Mononuclear cell (primary cell): ENCODE measurements around the gene PSMC3IP. TPM values are rescaled to one million over a fixed set of nuclear protein-coding genes. Genes with fewer than 3 reads are reported as not detected.

Source experiments
- H3K27me3 ChIP-seq: 2 replicates; pipeline ENCODE4 v1.6.0; 2011; ENCODE audit warnings: low read length, control low read depth; ENCODE audit not compliant: insufficient read depth
- H3K4me1 ChIP-seq: 2 replicates; pipeline ENCODE4 v1.5.1; 2011; ENCODE audit warnings: mild to moderate bottlenecking, low read length, control low read depth; ENCODE audit not compliant: insufficient read depth
- H3K4me3 ChIP-seq: 2 replicates; pipeline ENCODE4 v1.5.1; 2011; ENCODE audit warnings: mild to moderate bottlenecking, low read length, moderate library complexity
- H3K9me3 ChIP-seq: 2 replicates; pipeline ENCODE4 v1.5.1; 2011; ENCODE audit warnings: low read depth, mild to moderate bottlenecking, control low read depth, low read length
- total RNA-seq: library from RNA; depleted of rRNA; stranded (reverse); fragments of >200 nt; gene quantifications from one replicate; pipeline ENCODE4 v1.2.3, GENCODE V29; 2012

PSMC3IP gene
- total RNA-seq, 1 donor: 1.4 TPM

GRCh38 chr17:42571435-42572225, 5.9 kb downstream of the PSMC3IP start:
- Histone ChIP-seq H3K4me1 (peaks cover 32% of the 10 kb centered on the region), H3K27me3 (no peaks in the 10 kb centered on the region), H3K4me3 (no peak overlapping the region), H3K9me3 (no peaks in the 10 kb centered on the region)

- H3K27me3 ChIP-seq: no peaks in the 10 kb centered on the region
- no peak overlapping the region for H3K4me3 ChIP-seq
- H3K4me1 ChIP-seq: peaks cover 45% of the 10 kb centered on the region
- H3K9me3 ChIP-seq: no peaks in the 10 kb centered on the region
Measured at GRCh38 chr17:42568341-42569111, 9.0 kb downstream of the PSMC3IP start.

DNA sequence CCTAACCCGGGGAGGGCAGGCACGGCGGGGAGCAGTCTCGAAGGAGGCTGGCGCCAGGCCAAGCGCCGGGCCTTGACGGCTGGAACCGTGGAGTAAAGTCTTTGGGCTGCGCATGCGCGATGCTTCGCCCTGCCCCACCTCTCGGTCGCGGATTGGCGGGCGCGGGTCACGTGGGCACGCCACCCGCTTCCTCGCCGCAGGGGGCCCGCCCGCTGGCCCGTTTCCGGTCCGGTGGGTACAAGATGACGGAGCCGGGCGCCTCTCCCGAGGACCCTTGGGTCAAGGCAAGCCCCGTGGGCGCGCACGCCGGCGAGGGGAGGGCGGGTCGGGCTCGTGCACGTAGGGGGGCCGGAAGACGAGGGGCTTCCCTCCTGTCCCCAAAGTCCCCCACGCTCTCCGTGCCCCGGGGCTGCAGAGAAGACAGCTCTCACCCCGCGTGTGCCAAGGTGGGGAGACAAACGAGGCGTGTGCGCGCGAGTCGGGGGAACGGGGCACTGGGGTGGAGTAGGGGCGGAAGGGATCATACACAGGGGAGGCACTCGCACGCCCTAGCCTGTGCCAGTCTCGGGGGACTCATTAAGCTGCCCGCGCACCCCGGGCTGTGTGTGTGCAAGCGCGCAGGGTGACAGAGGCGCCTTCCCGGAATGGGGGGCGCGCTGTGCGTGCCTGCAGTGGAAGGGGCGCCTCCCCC, 10.5 kb downstream of the PSMC3IP start, which contains the start of gene MLX:
Gene MLX, plus strand, starts transcription at position 218 of the 691 bp plus-strand sequence. Its CDS starts 25 bp downstream, at position 243.
- H3K4me3 ChIP-seq: peak within 1 kb of the TSS; percentile 83
- no peaks in the 10 kb centered on the region for H3K27me3 ChIP-seq
- H3K4me1 ChIP-seq: peaks cover 54% of the 10 kb centered on the region
- no peaks in the 10 kb centered on the region for H3K9me3 ChIP-seq

DNA sequence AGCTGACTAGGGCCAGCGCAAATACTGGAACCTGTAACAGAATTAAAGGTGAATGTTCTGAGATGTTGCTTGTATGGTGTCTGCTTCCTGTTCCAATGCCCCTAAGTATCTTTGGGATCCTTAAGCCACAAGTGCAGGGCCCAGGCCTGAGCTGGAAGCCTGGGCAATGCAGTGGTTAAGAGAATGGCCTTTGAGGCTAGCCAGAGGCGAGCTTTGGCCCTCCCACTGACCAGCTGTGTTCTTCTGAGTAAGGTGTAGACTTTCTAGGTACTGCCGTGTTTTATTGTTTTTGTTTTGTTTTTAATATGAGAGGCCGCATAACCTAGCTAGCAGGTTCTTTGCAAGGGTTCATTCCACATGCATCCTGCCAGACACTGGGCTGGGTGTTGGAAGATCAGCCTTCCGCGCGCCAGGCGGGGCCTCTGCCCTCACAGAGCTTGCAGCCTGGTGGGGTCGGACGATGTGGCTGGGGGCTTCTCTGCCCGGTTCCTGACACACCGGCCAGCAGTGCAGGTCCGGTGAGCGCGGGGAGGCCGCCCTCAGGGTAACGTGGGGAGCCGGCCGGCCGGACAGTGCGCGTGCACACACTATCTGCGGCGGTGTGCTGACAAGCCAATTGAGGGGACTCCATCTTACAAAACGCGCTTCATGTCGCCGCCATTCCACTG, 11.2 kb downstream of the PSMC3IP start:
- H3K4me3 ChIP-seq: peak overlapping the region; percentile 83
- peaks cover 59% of the 10 kb centered on the region for H3K4me1 ChIP-seq
- no peaks in the 10 kb centered on the region for H3K27me3 ChIP-seq
- no peaks in the 10 kb centered on the region for H3K9me3 ChIP-seq

GRCh38 chr17:42565523-42566214, 11.9 kb downstream of the PSMC3IP start:
- Histone ChIP-seq H3K4me3 (no peak overlapping the region), H3K27me3 (no peaks in the 10 kb centered on the region), H3K9me3 (no peaks in the 10 kb centered on the region), H3K4me1 (peaks cover 60% of the 10 kb centered on the region)

GRCh38 chr17:42564815-42565522, 12.6 kb downstream of the PSMC3IP start:
- Histone ChIP-seq H3K4me1 (peaks cover 60% of the 10 kb centered on the region), H3K27me3 (no peaks in the 10 kb centered on the region), H3K4me3 (no peak overlapping the region), H3K9me3 (no peaks in the 10 kb centered on the region)

DNA sequence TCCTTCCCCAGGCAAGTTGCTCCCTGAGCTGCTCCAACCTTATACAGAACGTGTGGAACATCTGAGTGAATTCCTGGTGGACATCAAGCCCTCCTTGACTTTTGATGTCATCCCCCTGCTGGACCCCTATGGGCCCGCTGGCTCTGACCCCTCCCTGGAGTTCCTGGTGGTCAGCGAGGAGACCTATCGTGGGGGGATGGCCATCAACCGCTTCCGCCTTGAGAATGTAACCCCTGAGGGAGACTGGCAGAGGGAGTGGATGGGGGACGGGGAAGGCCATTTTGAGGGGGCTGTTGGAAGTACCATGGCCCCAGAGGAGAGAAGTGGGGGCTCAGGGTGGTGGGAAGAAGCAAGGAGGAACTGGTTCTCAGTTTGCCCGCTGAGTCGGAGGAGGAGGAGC, 13.6 kb downstream of the PSMC3IP start:
- no peak overlapping the region for H3K4me3 ChIP-seq
- H3K4me1 ChIP-seq: peaks cover 52% of the 10 kb centered on the region
- H3K9me3 ChIP-seq: no peaks in the 10 kb centered on the region
- H3K27me3 ChIP-seq: no peaks in the 10 kb centered on the region

DNA sequence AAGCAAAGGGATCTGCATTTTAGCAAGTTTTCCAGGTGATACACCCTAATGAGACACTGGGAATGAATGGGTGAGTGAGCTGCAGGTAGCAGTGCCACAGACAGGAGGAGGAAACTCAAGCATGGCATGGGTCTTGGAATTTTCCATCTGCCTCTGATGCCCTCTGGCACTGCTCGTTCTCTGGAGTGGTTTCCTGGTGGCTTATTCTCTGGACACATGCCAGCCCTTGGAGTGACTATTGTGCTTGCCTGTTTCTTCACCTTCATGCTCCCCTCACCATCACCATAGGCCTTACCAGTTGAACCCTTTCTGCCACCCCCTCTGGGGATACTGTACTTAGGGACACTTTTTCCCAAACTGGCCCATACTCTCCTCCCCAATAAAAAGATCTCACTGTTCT, 14.0 kb downstream of the PSMC3IP start:
- Histone ChIP-seq H3K9me3 (no peaks in the 10 kb centered on the region), H3K27me3 (no peaks in the 10 kb centered on the region), H3K4me3 (no peak overlapping the region), H3K4me1 (peaks cover 48% of the 10 kb centered on the region)

DNA sequence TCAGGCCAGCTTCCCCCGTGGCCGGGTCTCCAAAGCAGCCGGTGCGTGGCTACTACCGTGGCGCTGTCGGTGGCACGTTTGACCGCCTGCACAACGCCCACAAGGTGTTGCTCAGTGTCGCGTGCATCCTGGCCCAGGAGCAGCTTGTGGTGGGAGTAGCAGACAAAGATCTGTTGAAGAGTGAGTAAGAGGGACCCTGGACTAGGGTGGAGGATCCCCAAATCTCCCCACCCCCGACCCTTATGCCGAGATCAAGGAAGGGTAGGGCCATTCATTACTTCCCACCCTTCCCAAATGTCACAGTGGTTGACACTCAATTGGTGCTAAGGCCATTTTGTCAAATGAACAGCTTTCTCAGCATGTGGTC, 14.4 kb downstream of the PSMC3IP start:
- Histone ChIP-seq H3K9me3 (no peaks in the 10 kb centered on the region), H3K4me1 (peaks cover 44% of the 10 kb centered on the region), H3K4me3 (peak overlapping the region; percentile 60), H3K27me3 (no peaks in the 10 kb centered on the region)

DNA sequence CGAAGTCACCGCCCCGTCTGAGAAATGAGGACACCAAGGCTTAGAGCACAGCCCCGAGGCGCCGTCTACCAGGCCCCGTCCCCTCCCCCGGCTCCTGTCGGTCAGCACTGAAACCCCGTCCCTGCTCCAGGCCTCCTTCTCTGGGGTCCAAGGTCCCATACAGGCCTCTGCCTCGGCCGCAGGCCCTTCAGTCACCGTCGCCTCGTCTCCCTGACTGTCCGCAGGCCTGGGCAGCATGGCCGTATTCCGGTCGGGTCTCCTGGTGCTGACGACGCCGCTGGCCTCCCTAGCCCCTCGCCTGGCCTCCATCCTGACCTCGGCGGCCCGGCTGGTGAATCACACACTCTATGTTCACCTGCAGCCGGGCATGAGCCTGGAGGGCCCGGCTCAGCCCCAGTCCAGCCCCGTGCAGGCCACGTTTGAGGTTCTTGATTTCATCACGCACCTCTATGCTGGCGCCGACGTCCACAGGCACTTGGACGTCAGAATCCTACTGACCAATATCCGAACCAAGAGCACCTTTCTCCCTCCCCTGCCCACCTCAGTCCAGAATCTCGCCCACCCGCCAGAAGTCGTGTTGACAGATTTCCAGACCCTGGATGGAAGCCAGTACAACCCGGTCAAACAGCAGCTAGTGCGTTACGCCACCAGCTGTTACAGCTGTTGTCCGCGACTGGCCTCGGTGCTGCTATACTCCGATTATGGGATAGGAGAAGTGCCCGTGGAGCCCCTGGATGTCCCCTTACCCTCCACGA, 15.0 kb downstream of the PSMC3IP start:
- H3K4me1 ChIP-seq: peaks cover 38% of the 10 kb centered on the region
- no peaks in the 10 kb centered on the region for H3K9me3 ChIP-seq
- H3K27me3 ChIP-seq: no peaks in the 10 kb centered on the region
- H3K4me3 ChIP-seq: peak overlapping the region; percentile 60

DNA sequence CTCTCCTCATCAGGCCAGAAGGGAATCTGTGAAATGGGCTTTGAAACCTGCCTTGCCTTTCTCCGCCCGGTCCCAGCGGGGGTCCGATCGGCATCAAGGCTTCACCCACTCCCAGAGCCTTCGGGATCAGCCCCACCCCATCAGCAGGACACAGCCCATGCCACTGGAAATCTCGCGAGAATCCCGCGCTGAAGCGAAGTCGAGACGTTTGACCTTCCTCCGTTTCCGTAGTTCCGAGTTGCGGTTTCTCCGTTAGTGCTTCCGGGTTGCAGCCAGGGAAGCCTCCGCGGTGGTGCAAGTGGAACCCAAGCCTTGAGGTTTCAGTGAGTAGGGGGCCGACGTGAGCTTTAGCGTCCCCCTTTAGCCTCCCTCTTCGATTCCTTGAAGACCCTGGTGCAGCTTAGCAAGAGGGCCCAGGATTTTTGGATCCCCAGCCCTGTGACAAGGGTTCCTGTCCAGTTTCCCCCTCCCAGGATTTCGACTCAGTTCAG, 15.6 kb downstream of the PSMC3IP start, which contains the start of gene COASY:
Gene COASY, plus strand, starts transcription at position 252 of the 491 bp plus-strand sequence. CDS start 475 bp downstream, outside the sequence.
- Histone ChIP-seq H3K4me1 (peaks cover 36% of the 10 kb centered on the region), H3K4me3 (peak within 1 kb of the TSS; percentile 60)

GRCh38 chr17:42560246-42560645, 17.3 kb downstream of the PSMC3IP start:
- H3K9me3 ChIP-seq: no peaks in the 10 kb centered on the region
- H3K27me3 ChIP-seq: no peaks in the 10 kb centered on the region
- peaks cover 31% of the 10 kb centered on the region for H3K4me1 ChIP-seq
- no peak overlapping the region for H3K4me3 ChIP-seq

More for the DNA sequence above, 15.6 kb downstream of the PSMC3IP start, which contains the start of gene COASY:
- no peaks in the 10 kb centered on the region for H3K27me3 ChIP-seq
- no peaks in the 10 kb centered on the region for H3K9me3 ChIP-seq

GRCh38 chr17:42559075-42559474, 18.5 kb downstream of the PSMC3IP start:
- H3K9me3 ChIP-seq: no peaks in the 10 kb centered on the region
- no peak overlapping the region for H3K4me3 ChIP-seq
- no peaks in the 10 kb centered on the region for H3K27me3 ChIP-seq
- peaks cover 37% of the 10 kb centered on the region for H3K4me1 ChIP-seq
